ENCODE results near the gene COX7A2L.

COX7A2L gene

GRCh38 chr2:42331569-42332284, 29.3 kb downstream of the COX7A2L start:
- peak overlapping the region; percentile 63; the same call in 1 of the 2 replicates for H3K27ac ChIP-seq
- peaks cover 69% of the 10 kb centered on the region for H3K36me3 ChIP-seq (ENCODE audit: insufficient read depth, low read length)
- no peak overlapping the region for H3K4me3 ChIP-seq
- no peak for DNase-seq (ENCODE audit: low read depth, low spot score)
- no peaks in the 10 kb centered on the region for H3K9me3 ChIP-seq (ENCODE audit: low read depth, low read length)
- H3K9ac ChIP-seq (ENCODE audit: insufficient read length) = peak overlapping the region; percentile 30
- TF ChIP-seq FOXP2 (optimal IDR thresholded peaks at IDR 0.05; ENCODE audit: control extremely low read depth, extremely low read length, insufficient read depth) = no peak
- no peak for TF ChIP-seq EZH2 (IDR thresholded peaks at IDR 0.05)
- TF ChIP-seq POLR2AphosphoS5 (IDR thresholded peaks at IDR 0.05; ENCODE audit: borderline replicate concordance, low read depth, low read length) = no peak

GRCh38 chr2:42329736-42330135, 31.3 kb downstream of the COX7A2L start:
- Histone ChIP-seq H3K27ac (no peak overlapping the region), H3K4me3 (no peak overlapping the region), H3K9me3 (ENCODE audit: low read depth, low read length) (no peaks in the 10 kb centered on the region), H3K36me3 (ENCODE audit: insufficient read depth, low read length) (peaks cover 71% of the 10 kb centered on the region), H3K9ac (ENCODE audit: insufficient read length) (no peak overlapping the region)
- TF ChIP-seq EZH2 (IDR thresholded peaks at IDR 0.05) = no peak
- no peak for TF ChIP-seq FOXP2 (optimal IDR thresholded peaks at IDR 0.05; ENCODE audit: control extremely low read depth, extremely low read length, insufficient read depth)
- TF ChIP-seq POLR2AphosphoS5 (IDR thresholded peaks at IDR 0.05; ENCODE audit: borderline replicate concordance, low read depth, low read length) = no peak
- no peak for DNase-seq (ENCODE audit: low read depth, low spot score)

GRCh38 chr2:42328923-42329322, 32.1 kb downstream of the COX7A2L start:
- Histone ChIP-seq H3K9ac (ENCODE audit: insufficient read length) (no peak overlapping the region), H3K9me3 (ENCODE audit: low read depth, low read length) (no peaks in the 10 kb centered on the region), H3K4me3 (no peak overlapping the region), H3K27ac (no peak overlapping the region), H3K36me3 (ENCODE audit: insufficient read depth, low read length) (peaks cover 69% of the 10 kb centered on the region)
- no peak for TF ChIP-seq FOXP2 (optimal IDR thresholded peaks at IDR 0.05; ENCODE audit: control extremely low read depth, extremely low read length, insufficient read depth)
- TF ChIP-seq EZH2 (IDR thresholded peaks at IDR 0.05) = no peak
- TF ChIP-seq POLR2AphosphoS5 (IDR thresholded peaks at IDR 0.05; ENCODE audit: borderline replicate concordance, low read depth, low read length) = no peak
- no peak for DNase-seq (ENCODE audit: low read depth, low spot score)

- Histone ChIP-seq H3K4me3 (no peak overlapping the region), H3K36me3 (ENCODE audit: insufficient read depth, low read length) (peaks cover 63% of the 10 kb centered on the region), H3K9me3 (ENCODE audit: low read depth, low read length) (no peaks in the 10 kb centered on the region), H3K9ac (ENCODE audit: insufficient read length) (no peak overlapping the region), H3K27ac (no peak overlapping the region)
- DNase-seq (ENCODE audit: low read depth, low spot score) = peak; percentile 16
- TF ChIP-seq EZH2 (IDR thresholded peaks at IDR 0.05) = no peak
- no peak for TF ChIP-seq POLR2AphosphoS5 (IDR thresholded peaks at IDR 0.05; ENCODE audit: borderline replicate concordance, low read depth, low read length)
- no peak for TF ChIP-seq FOXP2 (optimal IDR thresholded peaks at IDR 0.05; ENCODE audit: control extremely low read depth, extremely low read length, insufficient read depth)
Observed at GRCh38 chr2:42328148-42328833, 32.7 kb downstream of the COX7A2L start.

- Histone ChIP-seq H3K9me3 (ENCODE audit: low read depth, low read length) (no peaks in the 10 kb centered on the region), H3K4me3 (no peak overlapping the region), H3K27ac (no peak overlapping the region; the same call in 1 of the 2 replicates), H3K9ac (ENCODE audit: insufficient read length) (no peak overlapping the region), H3K36me3 (ENCODE audit: insufficient read depth, low read length) (peaks cover 52% of the 10 kb centered on the region)
- no peak for TF ChIP-seq FOXP2 (optimal IDR thresholded peaks at IDR 0.05; ENCODE audit: control extremely low read depth, extremely low read length, insufficient read depth)
- TF ChIP-seq EZH2 (IDR thresholded peaks at IDR 0.05) = no peak
- TF ChIP-seq POLR2AphosphoS5 (IDR thresholded peaks at IDR 0.05; ENCODE audit: borderline replicate concordance, low read depth, low read length) = no peak
- no peak for DNase-seq (ENCODE audit: low read depth, low spot score)
Observed at GRCh38 chr2:42327125-42327524, 33.9 kb downstream of the COX7A2L start.

GRCh38 chr2:42325609-42326008, 35.4 kb downstream of the COX7A2L start:
- no peaks in the 10 kb centered on the region for H3K9me3 ChIP-seq (ENCODE audit: low read depth, low read length)
- H3K27ac ChIP-seq = no peak overlapping the region
- H3K36me3 ChIP-seq (ENCODE audit: insufficient read depth, low read length) = peaks cover 42% of the 10 kb centered on the region
- no peak overlapping the region for H3K4me3 ChIP-seq
- H3K9ac ChIP-seq (ENCODE audit: insufficient read length) = no peak overlapping the region
- TF ChIP-seq POLR2AphosphoS5 (IDR thresholded peaks at IDR 0.05; ENCODE audit: borderline replicate concordance, low read depth, low read length) (no peak), EZH2 (IDR thresholded peaks at IDR 0.05) (no peak), FOXP2 (optimal IDR thresholded peaks at IDR 0.05; ENCODE audit: control extremely low read depth, extremely low read length, insufficient read depth) (no peak)
- no peak for DNase-seq (ENCODE audit: low read depth, low spot score)

- H3K4me3 ChIP-seq = no peak overlapping the region
- H3K9me3 ChIP-seq (ENCODE audit: low read depth, low read length) = no peaks in the 10 kb centered on the region
- H3K36me3 ChIP-seq (ENCODE audit: insufficient read depth, low read length) = peaks cover 42% of the 10 kb centered on the region
- DNase-seq (ENCODE audit: low read depth, low spot score) = no peak
- TF ChIP-seq POLR2AphosphoS5 (IDR thresholded peaks at IDR 0.05; ENCODE audit: borderline replicate concordance, low read depth, low read length) (no peak), EZH2 (IDR thresholded peaks at IDR 0.05) (no peak), FOXP2 (optimal IDR thresholded peaks at IDR 0.05; ENCODE audit: control extremely low read depth, extremely low read length, insufficient read depth) (no peak)
- no peak overlapping the region for H3K9ac ChIP-seq (ENCODE audit: insufficient read length)
- H3K27ac ChIP-seq = no peak overlapping the region
Observed at GRCh38 chr2:42324949-42325348, 36.1 kb downstream of the COX7A2L start.

GRCh38 chr2:42324244-42324643, 36.8 kb downstream of the COX7A2L start:
- TF ChIP-seq EZH2 (IDR thresholded peaks at IDR 0.05) (no peak), POLR2AphosphoS5 (IDR thresholded peaks at IDR 0.05; ENCODE audit: borderline replicate concordance, low read depth, low read length) (no peak), FOXP2 (optimal IDR thresholded peaks at IDR 0.05; ENCODE audit: control extremely low read depth, extremely low read length, insufficient read depth) (no peak)
- Histone ChIP-seq H3K4me3 (no peak overlapping the region), H3K36me3 (ENCODE audit: insufficient read depth, low read length) (peaks cover 40% of the 10 kb centered on the region), H3K9me3 (ENCODE audit: low read depth, low read length) (no peaks in the 10 kb centered on the region), H3K27ac (no peak overlapping the region), H3K9ac (ENCODE audit: insufficient read length) (no peak overlapping the region)
- no peak for DNase-seq (ENCODE audit: low read depth, low spot score)

Measured in SK-N-MC (cell line).